HG02623 (cell line): ENCODE data around the gene GNB5.

Experiments used
- ATAC-seq: cut with Tn5 transposase; IDR thresholded peaks from one replicate; pipeline ENCODE4 v1.9.1; 2021; ENCODE audit warnings: moderate library complexity; ENCODE audit not compliant: unreplicated experiment

Gene GNB5

GRCh38 chr15:52071570-52071969 lies 119.6 kb downstream of the GNB5 start:
- ATAC-seq, result no peak

GRCh38 chr15:52069559-52069958 lies 121.6 kb downstream of the GNB5 start:
- no peak for ATAC-seq

GRCh38 chr15:52068004-52068615 lies 123.1 kb downstream of the GNB5 start:
- ATAC-seq, result no peak

GRCh38 chr15:52067545-52067926 lies 123.7 kb downstream of the GNB5 start:
- no peak for ATAC-seq

GRCh38 chr15:52066842-52067544 lies 124.2 kb downstream of the GNB5 start:
- no peak for ATAC-seq
